Thyroid gland (tissue), 4 donors: ENCODE measurements around the gene ATP5F1D. TPM values are rescaled to one million over a fixed set of nuclear protein-coding genes. Genes with fewer than 3 reads are reported as not detected.

Experiments
- DNase-seq, 2 donors: peaks; one replicate each; pipeline ENCODE4 v3.0.0-alpha.2; 2019
- H3K27ac ChIP-seq, 3 donors: fragments of 200-600 bp; sonication (generic); 1 replicate in 2 of 3; 2 replicates in 1 of 3; pipeline ENCODE4 v1.5.1; 2016 to 2019; ENCODE audit warnings: mild to moderate bottlenecking in 1 of 3, moderate library complexity in 1 of 3
- H3K27me3 ChIP-seq: fragments of 200-600 bp; sonication (generic); one replicate; pipeline ENCODE4 v1.5.1; 2019
- H3K36me3 ChIP-seq, 2 donors: fragments of 200-600 bp; sonication (generic); one replicate each; pipeline ENCODE4 v1.5.1; 2016 to 2019
- H3K4me1 ChIP-seq, 2 donors: fragments of 200-600 bp; sonication (generic); one replicate each; pipeline ENCODE4 v1.5.1; 2017 to 2019
- H3K4me3 ChIP-seq, 3 donors: fragments of 200-600 bp; sonication (generic); replicated peaks in 1 of 3; 1 replicate in 2 of 3; 2 replicates in 1 of 3; pipeline ENCODE4 v1.5.1; 2016; ENCODE audit warnings: mild to moderate bottlenecking in 1 of 3
- H3K9me3 ChIP-seq: fragments of 200-600 bp; sonication (generic); one replicate; pipeline ENCODE4 v1.5.1; 2017
- CTCF ChIP-seq, 6 experiments: fragments of 200-600 bp in 3 of 6; fragments of 450-650 bp in 3 of 6; sonication (generic) in 3 of 6; IDR thresholded peaks; one replicate each; pipeline ENCODE4 v1.5.1; 2016 to 2019; ENCODE audit warnings: antibody characterized with exemption in 6 of 6, mild to moderate bottlenecking in 2 of 6, inconsistent platforms in 1 of 6, moderate library complexity in 1 of 6
- POLR2A ChIP-seq, 2 donors: fragments of 450-650 bp; IDR thresholded peaks; one replicate each; pipeline ENCODE4 v1.6.1; 2017; ENCODE audit warnings: antibody characterized with exemption in 2 of 2, mild to moderate bottlenecking in 2 of 2, moderate library complexity in 1 of 2
- WGBS, 2 donors: methylation state at CpG; one replicate each; pipeline ENCODE4 v1.1.5; 2017; 5-methylcytosine and 5-hydroxymethylcytosine counted together
- intact Hi-C: fragments of 100-400 bp; cut with DNase I; formaldehyde crosslinking; loops from one replicate; pipeline ENCODE4 v1.15.1; 2023
- total RNA-seq, 4 donors: library from RNA; depleted of rRNA; stranded (reverse); fragments of >200 nt; gene quantifications; one replicate each; pipeline ENCODE4 v1.2.3, GENCODE V29; 2016

Gene ATP5F1D
- total RNA-seq, 4 donors from 2014 or later: 39.2 to 182 (median 83.0) TPM

- peak overlapping the region in 2 of 3 donors; percentile 98 to 99 for H3K27ac ChIP-seq
- H3K36me3 ChIP-seq: peaks cover 50 to 65% of the 10 kb centered on the region in 2 donors
- no peaks in the 10 kb centered on the region for H3K9me3 ChIP-seq
- intact Hi-C loops: no loop called here
- DNase-seq: no peak
- WGBS, 2 donors: 92 to 96% methylated on average over 40 to 41 of the region's 52 CpGs
- H3K4me1 ChIP-seq: peaks cover 39 to 86% of the 10 kb centered on the region in 2 donors
- TF ChIP-seq CTCF (IDR thresholded peaks at IDR 0.05): no peak
- no peak for TF ChIP-seq POLR2A (IDR thresholded peaks at IDR 0.05)
- H3K4me3 ChIP-seq: no peak overlapping the region
- no peaks in the 10 kb centered on the region for H3K27me3 ChIP-seq
Measured at GRCh38 chr19:1255186-1256161, 13.9 kb downstream of the ATP5F1D start.

GRCh38 chr19:1256646-1257474 is 15.3 kb downstream of the ATP5F1D start:
- Histone ChIP-seq H3K4me3 (no peak overlapping the region), H3K36me3 (peaks cover 41 to 55% of the 10 kb centered on the region in 2 donors), H3K27me3 (no peaks in the 10 kb centered on the region), H3K4me1 (peaks cover 37 to 85% of the 10 kb centered on the region in 2 donors), H3K27ac (peak overlapping the region in 1 of 3 donors; percentile 97), H3K9me3 (no peaks in the 10 kb centered on the region)
- no peak for DNase-seq
- intact Hi-C loops: no loop called here
- 85 to 93% methylated on average over 22 to 37 of the region's 46 CpGs for WGBS, 2 donors
- no peak for TF ChIP-seq POLR2A (IDR thresholded peaks at IDR 0.05)
- TF ChIP-seq CTCF (IDR thresholded peaks at IDR 0.05): no peak

GRCh38 chr19:1257475-1258162 is 16.1 kb downstream of the ATP5F1D start:
- intact Hi-C loops: no loop called here
- Histone ChIP-seq H3K36me3 (peaks cover 40 to 53% of the 10 kb centered on the region in 2 donors), H3K27ac (peak overlapping the region in 2 of 3 donors; percentile 96 to 97), H3K27me3 (no peaks in the 10 kb centered on the region), H3K4me1 (peaks cover 38 to 85% of the 10 kb centered on the region in 2 donors), H3K4me3 (no peak overlapping the region), H3K9me3 (no peaks in the 10 kb centered on the region)
- 71 to 76% methylated on average over 23 of the region's 23 CpGs for WGBS, 2 donors
- DNase-seq: no peak
- no peak for TF ChIP-seq CTCF (IDR thresholded peaks at IDR 0.05)
- no peak for TF ChIP-seq POLR2A (IDR thresholded peaks at IDR 0.05)

GRCh38 chr19:1258163-1258492 is 16.6 kb downstream of the ATP5F1D start:
- H3K36me3 ChIP-seq: peaks cover 40 to 53% of the 10 kb centered on the region in 2 donors
- TF ChIP-seq POLR2A (IDR thresholded peaks at IDR 0.05) (no peak), CTCF (IDR thresholded peaks at IDR 0.05) (no peak)
- peaks cover 38 to 85% of the 10 kb centered on the region in 2 donors for H3K4me1 ChIP-seq
- H3K9me3 ChIP-seq: no peaks in the 10 kb centered on the region
- no peak for DNase-seq
- H3K4me3 ChIP-seq: no peak overlapping the region
- H3K27ac ChIP-seq: peak overlapping the region in 2 of 3 donors; percentile 96 to 97
- H3K27me3 ChIP-seq: no peaks in the 10 kb centered on the region
- intact Hi-C loops: no loop called here
- WGBS, 2 donors: 81 to 92% methylated on average over 8 of the region's 8 CpGs
